Tibial nerve (tissue), 4 donors: ENCODE measurements around the gene SCYGR6.

Experiments used
- EP300 ChIP-seq, 2 donors: sonication (generic); formaldehyde crosslinking; IDR thresholded peaks; one replicate each; pipeline ENCODE4 v1.6.1; 2017; ENCODE audit warnings: antibody characterized with exemption in 2 of 2, mild to moderate bottlenecking in 1 of 2
- POLR2A ChIP-seq, 2 donors: fragments of 450-650 bp; IDR thresholded peaks; one replicate each; pipeline ENCODE4 v1.6.1; 2017; ENCODE audit warnings: antibody characterized with exemption in 2 of 2, mild to moderate bottlenecking in 2 of 2, moderate library complexity in 2 of 2
- TF ChIP-seq, protein P1 (sequence below), 5 experiments: fragments of 200-600 bp in 3 of 5; fragments of 450-650 bp in 2 of 5; sonication (generic) in 3 of 5; IDR thresholded peaks; one replicate each; pipeline ENCODE4 v1.5.1; 2016 to 2019; ENCODE audit warnings: antibody characterized with exemption in 5 of 5, mild to moderate bottlenecking in 3 of 5, moderate library complexity in 2 of 5

DNA sequence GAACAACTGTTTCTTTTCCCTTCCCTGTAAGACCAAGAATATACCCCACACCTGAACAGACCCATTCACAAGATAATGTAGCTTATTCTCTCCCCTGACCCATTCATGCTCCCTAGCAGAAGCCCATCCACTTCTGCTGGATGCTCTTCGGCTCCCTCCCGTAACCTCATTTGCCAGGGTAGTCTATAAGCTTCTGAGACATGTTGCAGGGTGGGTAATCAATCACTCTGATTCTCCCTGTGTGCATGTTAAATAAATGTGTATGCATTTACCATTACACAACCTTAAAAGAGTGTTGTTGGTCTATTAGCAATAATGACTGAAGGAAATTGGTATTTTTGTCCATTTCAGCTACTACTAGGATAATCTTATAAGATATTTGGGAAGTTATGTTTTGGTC, 8.1 kb downstream of the SCYGR6 start:
- TF ChIP-seq, protein P1, sequence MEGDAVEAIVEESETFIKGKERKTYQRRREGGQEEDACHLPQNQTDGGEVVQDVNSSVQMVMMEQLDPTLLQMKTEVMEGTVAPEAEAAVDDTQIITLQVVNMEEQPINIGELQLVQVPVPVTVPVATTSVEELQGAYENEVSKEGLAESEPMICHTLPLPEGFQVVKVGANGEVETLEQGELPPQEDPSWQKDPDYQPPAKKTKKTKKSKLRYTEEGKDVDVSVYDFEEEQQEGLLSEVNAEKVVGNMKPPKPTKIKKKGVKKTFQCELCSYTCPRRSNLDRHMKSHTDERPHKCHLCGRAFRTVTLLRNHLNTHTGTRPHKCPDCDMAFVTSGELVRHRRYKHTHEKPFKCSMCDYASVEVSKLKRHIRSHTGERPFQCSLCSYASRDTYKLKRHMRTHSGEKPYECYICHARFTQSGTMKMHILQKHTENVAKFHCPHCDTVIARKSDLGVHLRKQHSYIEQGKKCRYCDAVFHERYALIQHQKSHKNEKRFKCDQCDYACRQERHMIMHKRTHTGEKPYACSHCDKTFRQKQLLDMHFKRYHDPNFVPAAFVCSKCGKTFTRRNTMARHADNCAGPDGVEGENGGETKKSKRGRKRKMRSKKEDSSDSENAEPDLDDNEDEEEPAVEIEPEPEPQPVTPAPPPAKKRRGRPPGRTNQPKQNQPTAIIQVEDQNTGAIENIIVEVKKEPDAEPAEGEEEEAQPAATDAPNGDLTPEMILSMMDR (IDR thresholded peaks at IDR 0.05): no peak
- TF ChIP-seq EP300 (IDR thresholded peaks at IDR 0.05) (no peak), POLR2A (IDR thresholded peaks at IDR 0.05) (no peak)
